ENCODE data around the gene GUCY1A2. TPM values are rescaled to one million over a fixed set of nuclear protein-coding genes. Genes with fewer than 3 reads are reported as not detected.

The GUCY1A2 gene
- polyA plus RNA-seq, 6 donors from 2014 or later = not detected

- H3K9me3 Mint-ChIP-seq = peaks cover 0 to 7% (median 0%) of the 10 kb centered on the region in 7 donors
- no peaks in the 10 kb centered on the region for H3K4me1 Mint-ChIP-seq
Observed at GRCh38 chr11:106988151-106989077, 29.9 kb downstream of the GUCY1A2 start.

GRCh38 chr11:106986673-106987072 lies 31.6 kb downstream of the GUCY1A2 start:
- peaks cover 0 to 7% (median 0%) of the 10 kb centered on the region in 3 donors for H3K27me3 Mint-ChIP-seq
- no peak overlapping the region for H3K27ac Mint-ChIP-seq
- no peaks in the 10 kb centered on the region for H3K36me3 Mint-ChIP-seq
- ATAC-seq (ENCODE audit: low read depth in 2 of 2) = no peak
- no peaks in the 10 kb centered on the region for H3K4me1 Mint-ChIP-seq
- peaks cover 0 to 7% (median 0%) of the 10 kb centered on the region in 7 donors for H3K9me3 Mint-ChIP-seq
- no peak overlapping the region for H3K4me3 Mint-ChIP-seq
- DNase-seq = no peak

More at GRCh38 chr11:106988151-106989077, 29.9 kb downstream of the GUCY1A2 start:
- DNase-seq (no peak), ATAC-seq (ENCODE audit: low read depth in 2 of 2) (no peak)
- Mint-ChIP-seq H3K4me3 (no peak overlapping the region), H3K36me3 (no peaks in the 10 kb centered on the region), H3K27me3 (peaks cover 0 to 7% (median 0%) of the 10 kb centered on the region in 3 donors), H3K27ac (no peak overlapping the region)

DNA sequence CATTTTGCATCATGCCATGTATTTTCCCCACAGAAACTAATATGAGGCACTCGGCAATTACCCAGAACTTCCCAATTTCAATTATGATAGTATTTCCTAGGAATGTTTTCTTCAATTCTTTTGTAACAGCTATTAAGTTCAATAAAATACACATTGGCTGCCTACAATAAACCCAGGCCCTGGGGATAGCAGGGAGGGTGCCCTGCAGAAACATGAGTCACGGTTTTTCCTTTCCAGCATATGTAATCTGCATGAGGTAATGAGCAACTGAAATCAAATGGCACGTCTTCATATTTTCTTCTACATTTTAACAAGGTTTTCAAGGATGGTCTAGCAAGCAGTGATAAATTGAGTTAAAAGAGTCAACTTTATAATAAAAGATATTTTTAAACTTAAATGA lies 32.0 kb downstream of the GUCY1A2 start:
- H3K4me3 Mint-ChIP-seq = no peak overlapping the region
- no peak for ATAC-seq (ENCODE audit: low read depth in 2 of 2)
- H3K9me3 Mint-ChIP-seq = peaks cover 0 to 7% (median 0%) of the 10 kb centered on the region in 7 donors
- no peak for DNase-seq
- no peak overlapping the region for H3K27ac Mint-ChIP-seq
- no peaks in the 10 kb centered on the region for H3K36me3 Mint-ChIP-seq
- H3K4me1 Mint-ChIP-seq = no peaks in the 10 kb centered on the region
- peaks cover 0 to 7% (median 0%) of the 10 kb centered on the region in 3 donors for H3K27me3 Mint-ChIP-seq

- Mint-ChIP-seq H3K27me3 (peaks cover 0 to 7% (median 0%) of the 10 kb centered on the region in 3 donors), H3K4me3 (no peak overlapping the region), H3K4me1 (no peaks in the 10 kb centered on the region), H3K36me3 (no peaks in the 10 kb centered on the region), H3K9me3 (peaks cover 0 to 7% (median 0%) of the 10 kb centered on the region in 7 donors), H3K27ac (no peak overlapping the region)
- no peak for DNase-seq
- no peak for ATAC-seq (ENCODE audit: low read depth in 2 of 2)
Observed at GRCh38 chr11:106983991-106984390, 34.3 kb downstream of the GUCY1A2 start.

- no peaks in the 10 kb centered on the region for H3K4me1 Mint-ChIP-seq
- no peak for ATAC-seq (ENCODE audit: low read depth in 2 of 2)
- no peaks in the 10 kb centered on the region for H3K36me3 Mint-ChIP-seq
- H3K9me3 Mint-ChIP-seq = peaks cover 0 to 7% (median 0%) of the 10 kb centered on the region in 7 donors
- DNase-seq = no peak
- H3K27ac Mint-ChIP-seq = no peak overlapping the region
- peaks cover 0 to 7% (median 0%) of the 10 kb centered on the region in 3 donors for H3K27me3 Mint-ChIP-seq
- H3K4me3 Mint-ChIP-seq = no peak overlapping the region
Observed at GRCh38 chr11:106983261-106983660, 35.0 kb downstream of the GUCY1A2 start.

GRCh38 chr11:106974831-106975230 lies 43.4 kb downstream of the GUCY1A2 start:
- H3K4me1 Mint-ChIP-seq = no peaks in the 10 kb centered on the region
- peaks cover 0 to 3% (median 0%) of the 10 kb centered on the region in 7 donors for H3K9me3 Mint-ChIP-seq
- no peak overlapping the region for H3K27ac Mint-ChIP-seq
- H3K27me3 Mint-ChIP-seq = no peaks in the 10 kb centered on the region
- H3K36me3 Mint-ChIP-seq = no peaks in the 10 kb centered on the region
- ATAC-seq (ENCODE audit: low read depth in 2 of 2) = no peak
- H3K4me3 Mint-ChIP-seq = no peak overlapping the region
- DNase-seq = no peak

- Mint-ChIP-seq H3K4me3 (no peak overlapping the region), H3K27ac (no peak overlapping the region), H3K4me1 (no peaks in the 10 kb centered on the region), H3K27me3 (no peaks in the 10 kb centered on the region), H3K9me3 (peaks cover 0 to 5% (median 0%) of the 10 kb centered on the region in 7 donors), H3K36me3 (no peaks in the 10 kb centered on the region)
- ATAC-seq (ENCODE audit: low read depth in 2 of 2) = no peak
- DNase-seq = no peak
Observed at GRCh38 chr11:106971864-106972263, 46.4 kb downstream of the GUCY1A2 start.

DNA sequence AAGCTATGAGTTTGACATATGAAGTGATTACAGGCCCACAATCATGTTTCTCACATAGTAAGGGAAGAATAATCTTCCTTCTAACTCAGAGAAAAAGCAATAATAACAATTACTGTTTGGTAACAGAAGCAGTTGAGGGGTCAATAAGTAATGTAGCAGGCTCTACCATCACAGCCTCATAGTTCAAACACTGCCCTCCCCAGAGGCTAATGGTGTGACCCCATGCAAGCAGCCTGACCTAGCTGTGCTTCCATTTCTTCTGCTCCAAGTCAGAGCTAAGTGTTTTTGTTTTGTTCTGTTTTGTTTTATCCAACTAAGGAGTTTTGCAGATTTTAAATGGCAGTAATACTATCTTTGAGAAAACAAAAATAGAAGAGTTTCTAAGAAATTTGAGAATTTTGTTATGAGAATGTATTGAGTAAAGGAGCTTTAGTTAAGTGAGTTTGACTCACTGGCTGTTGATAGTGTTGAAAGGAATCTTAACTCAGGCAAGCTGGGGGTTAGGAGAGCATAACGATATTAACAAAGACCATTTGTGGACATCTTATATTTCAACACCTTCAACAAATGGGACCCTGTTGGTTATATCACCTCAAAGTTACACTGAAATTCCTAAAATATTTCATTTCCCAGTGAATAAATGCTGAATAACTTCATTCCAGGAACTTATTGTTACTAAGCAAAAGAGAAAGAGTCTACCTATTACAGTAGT lies 48.5 kb downstream of the GUCY1A2 start:
- Mint-ChIP-seq H3K36me3 (no peaks in the 10 kb centered on the region), H3K27ac (no peak overlapping the region), H3K4me3 (no peak overlapping the region), H3K27me3 (no peaks in the 10 kb centered on the region), H3K4me1 (no peaks in the 10 kb centered on the region), H3K9me3 (peaks cover 0 to 2% (median 0%) of the 10 kb centered on the region in 7 donors)
- ATAC-seq (ENCODE audit: low read depth in 2 of 2) (no peak), DNase-seq (no peak)

DNA sequence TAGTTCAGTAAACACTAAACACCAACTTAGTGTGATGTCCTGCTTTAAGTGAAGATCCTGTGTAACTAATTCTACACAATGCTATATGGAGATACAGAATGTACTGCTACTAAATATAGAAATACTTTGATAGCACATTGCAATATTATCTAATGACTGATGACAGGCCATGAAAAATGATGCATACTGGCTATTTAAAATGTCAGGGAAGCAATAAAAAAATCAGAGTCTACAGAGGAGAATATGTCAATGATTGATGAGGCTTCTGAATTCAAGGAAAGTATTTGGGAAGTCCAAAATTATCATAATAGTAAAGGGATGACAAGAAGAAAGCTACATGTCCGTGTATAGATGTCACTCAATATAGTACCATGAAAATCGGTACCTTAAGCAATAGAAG lies 55.3 kb downstream of the GUCY1A2 start:
- peaks cover 0 to 4% (median 0%) of the 10 kb centered on the region in 7 donors for H3K9me3 Mint-ChIP-seq
- DNase-seq (no peak), ATAC-seq (ENCODE audit: low read depth in 2 of 2) (no peak)
- no peaks in the 10 kb centered on the region for H3K27me3 Mint-ChIP-seq
- no peaks in the 10 kb centered on the region for H3K36me3 Mint-ChIP-seq
- H3K4me3 Mint-ChIP-seq = no peak overlapping the region
- H3K27ac Mint-ChIP-seq = no peak overlapping the region
- no peaks in the 10 kb centered on the region for H3K4me1 Mint-ChIP-seq

- H3K9me3 Mint-ChIP-seq = peaks cover 0 to 4% (median 0%) of the 10 kb centered on the region in 7 donors
- no peak overlapping the region for H3K27ac Mint-ChIP-seq
- DNase-seq = no peak
- no peaks in the 10 kb centered on the region for H3K27me3 Mint-ChIP-seq
- no peaks in the 10 kb centered on the region for H3K36me3 Mint-ChIP-seq
- no peak overlapping the region for H3K4me3 Mint-ChIP-seq
- ATAC-seq (ENCODE audit: low read depth in 2 of 2) = no peak
- H3K4me1 Mint-ChIP-seq = no peaks in the 10 kb centered on the region
Observed at GRCh38 chr11:106961518-106961917, 56.8 kb downstream of the GUCY1A2 start.

DNA sequence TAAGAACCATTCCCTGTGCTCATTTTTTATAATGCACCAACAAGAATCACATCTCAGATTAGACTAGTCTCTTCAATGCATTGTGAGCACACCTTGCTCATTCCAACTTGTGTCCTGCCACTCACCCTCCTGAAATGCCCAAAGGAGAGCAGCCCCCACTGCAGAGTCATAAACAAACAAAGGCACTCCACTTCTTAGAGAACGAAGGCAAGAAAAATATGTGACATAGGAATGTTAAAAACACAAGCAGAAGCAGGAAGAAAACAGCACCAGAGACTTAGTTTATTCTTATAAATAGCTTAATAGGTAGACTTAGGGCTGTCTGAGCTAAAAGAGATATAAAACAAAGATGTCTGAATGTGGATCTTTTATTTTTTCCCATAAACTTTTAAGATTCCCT lies 57.2 kb downstream of the GUCY1A2 start:
- Mint-ChIP-seq H3K4me1 (no peaks in the 10 kb centered on the region), H3K36me3 (no peaks in the 10 kb centered on the region), H3K27me3 (no peaks in the 10 kb centered on the region), H3K27ac (no peak overlapping the region), H3K4me3 (no peak overlapping the region), H3K9me3 (peaks cover 0 to 4% (median 0%) of the 10 kb centered on the region in 7 donors)
- no peak for DNase-seq
- no peak for ATAC-seq (ENCODE audit: low read depth in 2 of 2)

DNA sequence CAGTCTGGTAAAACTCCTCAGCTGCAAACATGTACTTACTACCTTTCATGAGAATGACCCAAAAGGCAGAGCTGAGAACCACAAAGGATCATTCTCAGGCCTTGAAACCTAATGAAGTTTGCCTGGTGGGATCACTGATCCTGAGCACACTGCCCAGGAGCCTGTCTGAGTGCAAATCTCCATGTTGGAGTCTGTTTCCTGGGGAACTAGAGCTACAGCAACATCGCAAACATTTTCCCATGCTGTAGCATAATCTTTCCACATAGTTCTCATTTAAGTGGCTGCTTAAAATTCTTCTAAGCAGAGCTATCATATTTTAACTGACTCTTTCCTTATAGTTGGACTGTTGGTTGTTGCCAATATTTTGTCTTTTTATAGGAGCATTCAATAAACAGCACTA lies 58.5 kb downstream of the GUCY1A2 start:
- Mint-ChIP-seq H3K36me3 (no peaks in the 10 kb centered on the region), H3K4me1 (no peaks in the 10 kb centered on the region), H3K27ac (no peak overlapping the region), H3K27me3 (no peaks in the 10 kb centered on the region), H3K4me3 (no peak overlapping the region), H3K9me3 (peaks cover 0 to 4% (median 0%) of the 10 kb centered on the region in 7 donors)
- ATAC-seq (ENCODE audit: low read depth in 2 of 2) = no peak
- no peak for DNase-seq

DNA sequence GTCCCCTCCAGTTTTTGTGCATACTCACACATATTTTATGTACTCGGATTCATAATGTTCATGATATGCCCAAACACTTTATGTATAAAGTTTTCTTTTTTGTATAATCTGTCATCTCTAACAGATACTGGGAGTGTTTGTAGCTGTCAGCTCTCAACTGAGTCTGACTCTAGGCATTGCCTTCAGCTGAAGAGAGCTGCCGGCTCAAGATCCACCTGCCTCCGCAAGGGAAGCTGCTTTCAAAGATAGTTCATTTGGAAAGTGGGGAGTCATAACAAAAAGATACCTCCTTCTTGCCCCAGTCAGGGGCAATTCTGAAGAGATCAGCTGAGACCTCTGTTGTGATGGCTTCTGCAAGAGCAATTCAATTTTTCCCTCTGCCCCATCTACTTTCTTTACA lies 58.9 kb downstream of the GUCY1A2 start:
- no peak overlapping the region for H3K27ac Mint-ChIP-seq
- DNase-seq (no peak), ATAC-seq (ENCODE audit: low read depth in 2 of 2) (no peak)
- H3K27me3 Mint-ChIP-seq = no peaks in the 10 kb centered on the region
- no peaks in the 10 kb centered on the region for H3K36me3 Mint-ChIP-seq
- H3K4me3 Mint-ChIP-seq = no peak overlapping the region
- H3K9me3 Mint-ChIP-seq = peaks cover 0 to 4% (median 0%) of the 10 kb centered on the region in 7 donors
- no peaks in the 10 kb centered on the region for H3K4me1 Mint-ChIP-seq

Data from naive B cell (primary cell).